ENCODE measurements around the gene GTSE1.

Gene GTSE1

GRCh38 chr22:46355369-46355995, 58.8 kb downstream of the GTSE1 start:
- ATAC-seq = peak; percentile 79
- no peak for TF ChIP-seq ZNF565 (CRISPR knock-in tag; conservative IDR thresholded peaks at IDR 0.05; ENCODE audit: low read depth)
- TF ChIP-seq TSHZ2 (CRISPR knock-in tag; IDR thresholded peaks at IDR 0.05) = no peak
- TF ChIP-seq ESRRG (CRISPR knock-in tag; IDR thresholded peaks at IDR 0.05) = no peak
- no peak for TF ChIP-seq OSR1 (CRISPR knock-in tag; IDR thresholded peaks at IDR 0.05)
- TF ChIP-seq ARNTL (CRISPR knock-in tag; IDR thresholded peaks at IDR 0.05; ENCODE audit: borderline replicate concordance, low read depth) = no peak
- TF ChIP-seq ZFP30 (CRISPR knock-in tag; IDR thresholded peaks at IDR 0.05) = no peak
- no peak for TF ChIP-seq POU6F1 (CRISPR knock-in tag; IDR thresholded peaks at IDR 0.05; ENCODE audit: borderline replicate concordance, low read depth)
- no peak for TF ChIP-seq PPARA (CRISPR knock-in tag; IDR thresholded peaks at IDR 0.05; ENCODE audit: borderline replicate concordance)
- TF ChIP-seq PATZ1 (CRISPR knock-in tag; IDR thresholded peaks at IDR 0.05; ENCODE audit: borderline replicate concordance) = no peak
- TF ChIP-seq BACH2 (CRISPR knock-in tag; IDR thresholded peaks at IDR 0.05; ENCODE audit: borderline replicate concordance) = no peak
- no peak for TF ChIP-seq ZNF70 (CRISPR knock-in tag; IDR thresholded peaks at IDR 0.05)
- TF ChIP-seq ZFP3 (CRISPR knock-in tag; IDR thresholded peaks at IDR 0.05) = no peak
- TF ChIP-seq RARB (CRISPR knock-in tag; IDR thresholded peaks at IDR 0.05) = no peak
- TF ChIP-seq CSDC2 (CRISPR knock-in tag; IDR thresholded peaks at IDR 0.05) = no peak
- TF ChIP-seq CREB5 (CRISPR knock-in tag; IDR thresholded peaks at IDR 0.05; ENCODE audit: low read depth) = no peak
- no peak for TF ChIP-seq ZNF8 (CRISPR knock-in tag; IDR thresholded peaks at IDR 0.05)
- no peak for TF ChIP-seq TOX (CRISPR knock-in tag; IDR thresholded peaks at IDR 0.05; ENCODE audit: borderline replicate concordance)
- no peak for TF ChIP-seq ISL1 (CRISPR knock-in tag; IDR thresholded peaks at IDR 0.05)

- no peak for ATAC-seq
- no peak for TF ChIP-seq RARB (CRISPR knock-in tag; IDR thresholded peaks at IDR 0.05)
- no peak for TF ChIP-seq ZNF8 (CRISPR knock-in tag; IDR thresholded peaks at IDR 0.05)
- no peak for TF ChIP-seq CREB5 (CRISPR knock-in tag; IDR thresholded peaks at IDR 0.05; ENCODE audit: low read depth)
- no peak for TF ChIP-seq ZFP30 (CRISPR knock-in tag; IDR thresholded peaks at IDR 0.05)
- TF ChIP-seq TOX (CRISPR knock-in tag; IDR thresholded peaks at IDR 0.05; ENCODE audit: borderline replicate concordance) = no peak
- TF ChIP-seq ZC3H10 (CRISPR knock-in tag; IDR thresholded peaks at IDR 0.05) = no peak
- no peak for TF ChIP-seq POU6F1 (CRISPR knock-in tag; IDR thresholded peaks at IDR 0.05; ENCODE audit: borderline replicate concordance, low read depth)
- TF ChIP-seq GLIS3 (CRISPR knock-in tag; IDR thresholded peaks at IDR 0.05) = no peak
- no peak for TF ChIP-seq ARNTL (CRISPR knock-in tag; IDR thresholded peaks at IDR 0.05; ENCODE audit: borderline replicate concordance, low read depth)
- no peak for TF ChIP-seq CSRNP3 (CRISPR knock-in tag; IDR thresholded peaks at IDR 0.05)
- no peak for TF ChIP-seq BACH2 (CRISPR knock-in tag; IDR thresholded peaks at IDR 0.05; ENCODE audit: borderline replicate concordance)
Observed at GRCh38 chr22:46355996-46356471, 59.4 kb downstream of the GTSE1 start.

All from SK-N-SH treated with all-trans-retinoic acid at 6 μM for 48 hours (cell line).